GM12875 (cell line): ENCODE measurements around the gene CNTN5.

Source experiments
- H3K4me3 ChIP-seq: one replicate; pipeline ENCODE4 v1.5.1; 2011; ENCODE audit warnings: low read depth, low read length, control low read depth
- TF ChIP-seq, protein P1 (sequence below): IDR thresholded peaks from 2 replicates; pipeline ENCODE4 v1.5.1; 2011; ENCODE audit warnings: low read depth, mild to moderate bottlenecking, control low read depth, inconsistent platforms, low read length, moderate library complexity, borderline replicate concordance; ENCODE audit not compliant: insufficient read depth

The CNTN5 gene

DNA sequence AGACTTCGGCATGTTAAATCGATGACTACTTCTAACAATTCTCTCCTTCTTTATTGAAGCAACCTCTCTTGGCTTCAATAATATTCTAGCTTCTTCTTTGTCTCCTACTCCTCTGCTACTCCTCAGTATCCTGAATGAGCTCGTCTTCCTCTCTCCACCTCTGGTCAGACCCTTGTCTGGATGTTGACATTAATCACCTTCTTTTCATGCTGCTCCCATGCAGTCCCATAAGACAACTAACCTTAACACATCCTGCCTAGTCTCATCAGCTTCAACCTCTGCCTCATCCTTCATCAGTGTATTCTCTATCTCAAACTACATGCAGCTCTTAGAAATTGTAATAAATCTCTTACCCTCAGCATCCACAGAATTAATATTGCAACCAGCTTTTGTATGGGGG lies 695.6 kb downstream of the CNTN5 start:
- H3K4me3 ChIP-seq: no peak overlapping the region
- TF ChIP-seq, protein P1, sequence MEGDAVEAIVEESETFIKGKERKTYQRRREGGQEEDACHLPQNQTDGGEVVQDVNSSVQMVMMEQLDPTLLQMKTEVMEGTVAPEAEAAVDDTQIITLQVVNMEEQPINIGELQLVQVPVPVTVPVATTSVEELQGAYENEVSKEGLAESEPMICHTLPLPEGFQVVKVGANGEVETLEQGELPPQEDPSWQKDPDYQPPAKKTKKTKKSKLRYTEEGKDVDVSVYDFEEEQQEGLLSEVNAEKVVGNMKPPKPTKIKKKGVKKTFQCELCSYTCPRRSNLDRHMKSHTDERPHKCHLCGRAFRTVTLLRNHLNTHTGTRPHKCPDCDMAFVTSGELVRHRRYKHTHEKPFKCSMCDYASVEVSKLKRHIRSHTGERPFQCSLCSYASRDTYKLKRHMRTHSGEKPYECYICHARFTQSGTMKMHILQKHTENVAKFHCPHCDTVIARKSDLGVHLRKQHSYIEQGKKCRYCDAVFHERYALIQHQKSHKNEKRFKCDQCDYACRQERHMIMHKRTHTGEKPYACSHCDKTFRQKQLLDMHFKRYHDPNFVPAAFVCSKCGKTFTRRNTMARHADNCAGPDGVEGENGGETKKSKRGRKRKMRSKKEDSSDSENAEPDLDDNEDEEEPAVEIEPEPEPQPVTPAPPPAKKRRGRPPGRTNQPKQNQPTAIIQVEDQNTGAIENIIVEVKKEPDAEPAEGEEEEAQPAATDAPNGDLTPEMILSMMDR: no peak

DNA sequence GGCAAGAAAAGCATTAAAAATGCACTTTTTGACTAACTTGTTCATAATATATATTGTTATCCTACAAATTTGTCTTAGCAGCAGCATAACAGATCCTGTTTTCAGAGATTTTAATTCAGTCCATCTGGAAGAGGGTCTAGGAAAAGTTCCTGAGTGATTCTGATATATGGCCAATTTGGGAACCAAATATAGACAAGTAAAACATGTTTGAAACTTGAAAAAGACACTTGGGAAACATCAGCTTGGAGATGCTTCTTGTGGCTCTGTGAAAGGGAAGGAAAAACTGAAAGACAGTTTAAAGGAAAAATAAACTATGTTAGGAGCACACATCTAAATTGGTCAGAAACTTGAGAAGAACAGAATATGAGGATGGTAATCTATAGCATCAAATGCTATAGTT lies 697.5 kb downstream of the CNTN5 start:
- no peak overlapping the region for H3K4me3 ChIP-seq
- TF ChIP-seq, protein P1: no peak

DNA sequence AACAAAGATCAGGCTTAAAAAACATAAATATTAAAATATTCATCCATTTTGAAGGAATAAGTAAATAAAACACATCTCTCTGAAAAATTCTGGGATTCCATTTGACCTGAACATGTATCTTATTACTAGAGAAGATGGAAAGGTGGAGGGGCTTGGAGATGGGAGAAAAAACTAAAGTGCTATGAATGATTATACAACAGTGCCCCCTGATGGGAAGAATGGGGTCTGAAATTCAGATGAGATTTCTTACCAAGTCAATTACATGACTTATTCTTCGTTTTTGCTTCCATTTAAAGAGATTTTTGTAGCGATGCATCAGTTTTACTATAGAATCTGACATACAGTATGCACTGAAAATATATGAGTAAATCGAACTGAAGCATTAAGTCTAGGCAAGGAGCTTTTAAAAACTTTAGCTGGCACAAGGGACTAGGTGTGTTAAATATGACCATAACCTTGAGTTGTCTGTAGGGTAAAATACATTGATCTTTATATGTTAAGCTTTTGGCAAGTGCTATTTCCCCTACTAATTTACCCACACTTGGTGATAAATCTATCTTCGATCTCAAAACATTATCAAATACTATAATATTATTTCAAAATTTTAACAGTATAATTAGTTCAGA lies 718.8 kb downstream of the CNTN5 start:
- H3K4me3 ChIP-seq: no peak overlapping the region
- TF ChIP-seq, protein P1: peak; percentile 28; the same call in 1 of the 2 replicates

DNA sequence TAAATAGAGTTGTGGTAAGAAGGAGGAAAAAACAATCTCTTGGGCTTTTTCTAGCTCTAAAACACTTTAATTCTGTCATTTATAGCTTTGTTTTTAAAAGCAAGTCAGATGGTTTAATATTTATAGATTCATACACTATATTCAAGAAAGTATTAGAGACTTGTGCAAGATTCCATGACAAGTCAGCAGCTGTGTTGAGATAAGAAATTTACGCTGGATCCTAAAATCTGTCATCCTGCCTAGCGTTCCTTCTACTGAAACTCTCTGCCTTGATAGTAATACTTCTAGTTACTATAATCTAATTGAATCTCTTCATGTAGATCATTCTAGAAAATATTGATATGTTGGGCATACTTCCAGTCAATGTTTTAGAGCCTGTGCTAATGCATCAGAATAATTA lies 721.8 kb downstream of the CNTN5 start:
- no peak overlapping the region for H3K4me3 ChIP-seq
- TF ChIP-seq, protein P1: no peak

DNA sequence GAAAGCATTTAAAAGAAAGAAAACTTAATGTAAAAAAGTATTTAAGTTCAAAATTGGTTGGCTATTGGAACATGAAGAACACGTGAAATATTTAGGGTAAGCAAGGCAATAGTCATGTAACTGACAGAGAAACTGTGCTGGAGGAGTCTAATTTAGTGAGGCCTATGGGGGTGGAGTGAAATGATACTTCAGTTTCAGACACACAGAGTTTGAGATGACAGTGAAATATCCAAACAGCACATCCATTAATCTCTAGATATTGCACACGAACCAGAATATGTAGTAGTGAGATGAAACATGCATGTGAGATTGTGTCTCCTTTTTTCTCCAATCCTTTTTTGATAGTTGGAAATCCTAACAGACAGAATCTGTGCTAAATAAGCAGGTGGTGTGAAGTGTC lies 739.0 kb downstream of the CNTN5 start:
- TF ChIP-seq, protein P1: no peak
- no peak overlapping the region for H3K4me3 ChIP-seq

DNA sequence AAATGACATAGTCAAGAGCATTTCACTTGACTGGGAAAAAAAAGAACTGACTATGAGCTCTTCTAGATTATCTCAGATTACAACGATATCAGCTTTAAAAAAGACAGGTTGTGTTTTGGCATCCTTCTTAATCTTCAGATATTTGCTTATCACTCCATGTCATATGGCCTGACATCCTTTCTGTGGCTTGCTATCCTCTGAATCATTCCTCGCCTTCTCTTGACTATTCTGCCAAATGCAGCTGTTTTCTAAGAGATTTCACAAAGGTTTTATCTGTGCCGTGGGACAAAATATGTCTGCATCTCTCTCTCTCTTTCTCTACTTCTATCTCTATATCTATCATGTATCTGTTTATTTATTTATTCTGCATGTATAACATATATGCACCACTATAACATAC lies 746.1 kb downstream of the CNTN5 start:
- no peak overlapping the region for H3K4me3 ChIP-seq
- TF ChIP-seq, protein P1: no peak

DNA sequence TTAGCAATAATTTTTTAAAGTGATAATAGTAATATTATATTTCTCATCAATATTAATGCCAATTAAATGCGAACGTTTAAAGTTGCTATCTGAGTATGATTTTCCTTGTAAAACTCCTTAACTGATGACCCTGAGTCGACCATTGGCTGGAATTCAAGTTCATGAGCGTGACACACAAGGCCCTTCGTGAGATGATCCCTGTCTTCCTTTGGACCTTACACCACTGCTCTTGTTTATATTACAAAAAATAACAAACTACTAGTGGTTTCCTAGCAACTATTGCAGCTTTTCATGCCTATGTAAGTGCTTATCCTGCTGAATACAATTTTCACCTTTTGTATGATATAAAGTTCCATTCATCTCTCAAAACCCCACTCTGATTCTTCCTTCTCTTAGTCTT lies 752.9 kb downstream of the CNTN5 start:
- no peak overlapping the region for H3K4me3 ChIP-seq

More for the DNA sequence above, 752.9 kb downstream of the CNTN5 start:
- TF ChIP-seq, protein P1: no peak
